Neural cell (in vitro differentiated cells): ENCODE results near the gene HOXD3.

Experiments used
- EP300 ChIP-seq: fragments of 450-650 bp; conservative IDR thresholded peaks from 2 replicates; pipeline ENCODE4 v1.6.1; 2014; ENCODE audit warnings: antibody characterized with exemption, mild to moderate bottlenecking, moderate library complexity; ENCODE audit not compliant: poor library complexity, severe bottlenecking
- EZH2 ChIP-seq: fragments of 200-600, 300-800 bp; shearing (Covaris generic), sonication (generic); IDR thresholded peaks from 2 replicates; pipeline ENCODE4 v1.6.1; 2014; ENCODE audit warnings: antibody characterized with exemption, low read length, borderline replicate concordance, mild to moderate bottlenecking; ENCODE audit not compliant: insufficient read depth, poor library complexity, severe bottlenecking
- MXI1 ChIP-seq: fragments of 450-650 bp; conservative IDR thresholded peaks from 2 replicates; pipeline ENCODE4 v1.6.1; 2014; ENCODE audit warnings: antibody characterized with exemption, mild to moderate bottlenecking; ENCODE audit not compliant: poor library complexity, severe bottlenecking
- TF ChIP-seq, protein P1 (sequence below): fragments of 450-650 bp; IDR thresholded peaks from 2 replicates; pipeline ENCODE4 v1.5.1; 2014; ENCODE audit warnings: antibody characterized with exemption, mild to moderate bottlenecking, moderate library complexity; ENCODE audit not compliant: poor library complexity, severe bottlenecking
- TF ChIP-seq, protein P2 (sequence below): IDR thresholded peaks from 2 replicates; pipeline ENCODE4 v1.6.1; 2012; ENCODE audit warnings: borderline replicate concordance

DNA sequence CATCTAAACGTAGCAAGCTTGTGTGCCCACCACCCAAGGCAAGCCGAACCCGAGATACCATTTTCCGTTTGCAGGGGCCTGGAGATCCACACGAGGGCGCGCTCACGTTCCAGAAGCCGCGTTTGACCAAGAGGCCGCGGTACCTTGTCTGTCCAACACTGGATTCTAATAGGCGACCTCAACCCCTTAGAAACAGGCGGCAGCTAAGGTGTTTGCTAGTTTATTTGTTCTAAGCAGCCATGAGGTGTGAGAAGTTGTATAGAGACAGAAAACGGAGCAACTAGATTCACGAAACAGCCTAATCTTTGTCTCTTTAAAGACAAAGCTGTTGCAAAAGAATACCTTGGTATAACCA, 45.8 kb upstream of the HOXD3 start:
- TF ChIP-seq, protein P1, sequence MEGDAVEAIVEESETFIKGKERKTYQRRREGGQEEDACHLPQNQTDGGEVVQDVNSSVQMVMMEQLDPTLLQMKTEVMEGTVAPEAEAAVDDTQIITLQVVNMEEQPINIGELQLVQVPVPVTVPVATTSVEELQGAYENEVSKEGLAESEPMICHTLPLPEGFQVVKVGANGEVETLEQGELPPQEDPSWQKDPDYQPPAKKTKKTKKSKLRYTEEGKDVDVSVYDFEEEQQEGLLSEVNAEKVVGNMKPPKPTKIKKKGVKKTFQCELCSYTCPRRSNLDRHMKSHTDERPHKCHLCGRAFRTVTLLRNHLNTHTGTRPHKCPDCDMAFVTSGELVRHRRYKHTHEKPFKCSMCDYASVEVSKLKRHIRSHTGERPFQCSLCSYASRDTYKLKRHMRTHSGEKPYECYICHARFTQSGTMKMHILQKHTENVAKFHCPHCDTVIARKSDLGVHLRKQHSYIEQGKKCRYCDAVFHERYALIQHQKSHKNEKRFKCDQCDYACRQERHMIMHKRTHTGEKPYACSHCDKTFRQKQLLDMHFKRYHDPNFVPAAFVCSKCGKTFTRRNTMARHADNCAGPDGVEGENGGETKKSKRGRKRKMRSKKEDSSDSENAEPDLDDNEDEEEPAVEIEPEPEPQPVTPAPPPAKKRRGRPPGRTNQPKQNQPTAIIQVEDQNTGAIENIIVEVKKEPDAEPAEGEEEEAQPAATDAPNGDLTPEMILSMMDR = peak; percentile 52
- TF ChIP-seq MXI1 (no peak), EP300 (no peak), EZH2 (no peak)
- TF ChIP-seq, protein P2, sequence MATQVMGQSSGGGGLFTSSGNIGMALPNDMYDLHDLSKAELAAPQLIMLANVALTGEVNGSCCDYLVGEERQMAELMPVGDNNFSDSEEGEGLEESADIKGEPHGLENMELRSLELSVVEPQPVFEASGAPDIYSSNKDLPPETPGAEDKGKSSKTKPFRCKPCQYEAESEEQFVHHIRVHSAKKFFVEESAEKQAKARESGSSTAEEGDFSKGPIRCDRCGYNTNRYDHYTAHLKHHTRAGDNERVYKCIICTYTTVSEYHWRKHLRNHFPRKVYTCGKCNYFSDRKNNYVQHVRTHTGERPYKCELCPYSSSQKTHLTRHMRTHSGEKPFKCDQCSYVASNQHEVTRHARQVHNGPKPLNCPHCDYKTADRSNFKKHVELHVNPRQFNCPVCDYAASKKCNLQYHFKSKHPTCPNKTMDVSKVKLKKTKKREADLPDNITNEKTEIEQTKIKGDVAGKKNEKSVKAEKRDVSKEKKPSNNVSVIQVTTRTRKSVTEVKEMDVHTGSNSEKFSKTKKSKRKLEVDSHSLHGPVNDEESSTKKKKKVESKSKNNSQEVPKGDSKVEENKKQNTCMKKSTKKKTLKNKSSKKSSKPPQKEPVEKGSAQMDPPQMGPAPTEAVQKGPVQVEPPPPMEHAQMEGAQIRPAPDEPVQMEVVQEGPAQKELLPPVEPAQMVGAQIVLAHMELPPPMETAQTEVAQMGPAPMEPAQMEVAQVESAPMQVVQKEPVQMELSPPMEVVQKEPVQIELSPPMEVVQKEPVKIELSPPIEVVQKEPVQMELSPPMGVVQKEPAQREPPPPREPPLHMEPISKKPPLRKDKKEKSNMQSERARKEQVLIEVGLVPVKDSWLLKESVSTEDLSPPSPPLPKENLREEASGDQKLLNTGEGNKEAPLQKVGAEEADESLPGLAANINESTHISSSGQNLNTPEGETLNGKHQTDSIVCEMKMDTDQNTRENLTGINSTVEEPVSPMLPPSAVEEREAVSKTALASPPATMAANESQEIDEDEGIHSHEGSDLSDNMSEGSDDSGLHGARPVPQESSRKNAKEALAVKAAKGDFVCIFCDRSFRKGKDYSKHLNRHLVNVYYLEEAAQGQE = no peak
